ENCODE measurements around the gene PDZRN4.

The PDZRN4 gene

GRCh38 chr12:41407232-41407799, 219.2 kb downstream of the PDZRN4 start:
- H3K4me3 ChIP-seq (ENCODE audit: low read depth, low read length), result no peak overlapping the region
- no peak overlapping the region for H2BK12ac ChIP-seq (ENCODE audit: low read length)
- H3K23ac ChIP-seq (ENCODE audit: low read length), result no peak overlapping the region
- H2BK120ac ChIP-seq (ENCODE audit: insufficient read depth, low read length, poor library complexity), result no peak overlapping the region
- no peak overlapping the region for H4K91ac ChIP-seq (ENCODE audit: low read depth, low read length)
- H3K4ac ChIP-seq (ENCODE audit: low read depth, low read length), result no peak overlapping the region
- no peaks in the 10 kb centered on the region for H3K79me1 ChIP-seq (ENCODE audit: low read length)
- no peaks in the 10 kb centered on the region for H3K27me3 ChIP-seq (ENCODE audit: insufficient read depth, low read length)
- H2AK5ac ChIP-seq (ENCODE audit: low read length), result no peak overlapping the region
- no peak overlapping the region for H3K4me2 ChIP-seq (ENCODE audit: low read length)
- H3K9ac ChIP-seq (ENCODE audit: low read length), result no peak overlapping the region
- no peaks in the 10 kb centered on the region for H3K79me2 ChIP-seq (ENCODE audit: control insufficient read depth, insufficient read depth, low read length, poor library complexity)
- H2AFZ ChIP-seq (ENCODE audit: insufficient read depth, low read length, poor library complexity), result no peak overlapping the region
- H3K9me3 ChIP-seq (ENCODE audit: insufficient read depth, low read depth, low read length), result no peaks in the 10 kb centered on the region
- H3K14ac ChIP-seq (ENCODE audit: low read length), result no peak overlapping the region
- H3K27ac ChIP-seq (ENCODE audit: low read depth, low read length), result no peak overlapping the region
- H3K4me1 ChIP-seq (ENCODE audit: control insufficient read depth in 1 of 2, insufficient read depth in 2 of 2, low read length in 2 of 2), result no peaks in the 10 kb centered on the region
- WGBS (ENCODE audit: extremely low coverage, insufficient coverage, insufficient read length), result no CpG with 5 or more reads among the region's 3 CpGs
- H4K12ac ChIP-seq (ENCODE audit: low read depth, low read length), result no peak overlapping the region
- no peak overlapping the region for H3K18ac ChIP-seq (ENCODE audit: low read length)
- no peak overlapping the region for H4K8ac ChIP-seq (ENCODE audit: low read depth, low read length)
- no peak overlapping the region for H2BK5ac ChIP-seq (ENCODE audit: low read depth, low read length, poor library complexity)
- H3K36me3 ChIP-seq (ENCODE audit: control insufficient read depth in 1 of 2, insufficient read depth in 2 of 2, low read length in 2 of 2), result no peaks in the 10 kb centered on the region
- no peak for DNase-seq

- H3K4ac ChIP-seq (ENCODE audit: low read depth, low read length), result no peak overlapping the region
- no peaks in the 10 kb centered on the region for H3K27me3 ChIP-seq (ENCODE audit: insufficient read depth, low read length)
- no peak for DNase-seq
- no peak overlapping the region for H3K18ac ChIP-seq (ENCODE audit: low read length)
- H3K4me1 ChIP-seq (ENCODE audit: control insufficient read depth in 1 of 2, insufficient read depth in 2 of 2, low read length in 2 of 2), result no peaks in the 10 kb centered on the region
- no peaks in the 10 kb centered on the region for H3K9me3 ChIP-seq (ENCODE audit: insufficient read depth, low read depth, low read length)
- H3K79me2 ChIP-seq (ENCODE audit: control insufficient read depth, insufficient read depth, low read length, poor library complexity), result no peaks in the 10 kb centered on the region
- no peak overlapping the region for H3K9ac ChIP-seq (ENCODE audit: low read length)
- H2AK5ac ChIP-seq (ENCODE audit: low read length), result no peak overlapping the region
- no peak overlapping the region for H4K91ac ChIP-seq (ENCODE audit: low read depth, low read length)
- H4K8ac ChIP-seq (ENCODE audit: low read depth, low read length), result no peak overlapping the region
- H3K4me3 ChIP-seq (ENCODE audit: low read depth, low read length), result no peak overlapping the region
- H4K12ac ChIP-seq (ENCODE audit: low read depth, low read length), result no peak overlapping the region
- no peak overlapping the region for H2AFZ ChIP-seq (ENCODE audit: insufficient read depth, low read length, poor library complexity)
- H3K14ac ChIP-seq (ENCODE audit: low read length), result no peak overlapping the region
- no peak overlapping the region for H3K23ac ChIP-seq (ENCODE audit: low read length)
- H2BK12ac ChIP-seq (ENCODE audit: low read length), result no peak overlapping the region
- WGBS (ENCODE audit: extremely low coverage, insufficient coverage, insufficient read length), result no CpG with 5 or more reads among the region's 2 CpGs
- H3K4me2 ChIP-seq (ENCODE audit: low read length), result no peak overlapping the region
- H2BK120ac ChIP-seq (ENCODE audit: insufficient read depth, low read length, poor library complexity), result no peak overlapping the region
- H2BK5ac ChIP-seq (ENCODE audit: low read depth, low read length, poor library complexity), result no peak overlapping the region
- H3K27ac ChIP-seq (ENCODE audit: low read depth, low read length), result no peak overlapping the region
- H3K79me1 ChIP-seq (ENCODE audit: low read length), result no peaks in the 10 kb centered on the region
- no peaks in the 10 kb centered on the region for H3K36me3 ChIP-seq (ENCODE audit: control insufficient read depth in 1 of 2, insufficient read depth in 2 of 2, low read length in 2 of 2)
Measured at GRCh38 chr12:41409628-41410027, 221.5 kb downstream of the PDZRN4 start.

GRCh38 chr12:41418586-41418985, 230.5 kb downstream of the PDZRN4 start:
- H4K91ac ChIP-seq (ENCODE audit: low read depth, low read length), result no peak overlapping the region
- no peak overlapping the region for H2BK5ac ChIP-seq (ENCODE audit: low read depth, low read length, poor library complexity)
- H3K4me3 ChIP-seq (ENCODE audit: low read depth, low read length), result no peak overlapping the region
- no peak overlapping the region for H3K9ac ChIP-seq (ENCODE audit: low read length)
- WGBS (ENCODE audit: extremely low coverage, insufficient coverage, insufficient read length), result no CpG with 5 or more reads among the region's 3 CpGs
- no peak overlapping the region for H2BK120ac ChIP-seq (ENCODE audit: insufficient read depth, low read length, poor library complexity)
- no peak overlapping the region for H3K4me2 ChIP-seq (ENCODE audit: low read length)
- H4K8ac ChIP-seq (ENCODE audit: low read depth, low read length), result no peak overlapping the region
- H2BK12ac ChIP-seq (ENCODE audit: low read length), result no peak overlapping the region
- H3K18ac ChIP-seq (ENCODE audit: low read length), result no peak overlapping the region
- no peak for DNase-seq
- H4K12ac ChIP-seq (ENCODE audit: low read depth, low read length), result no peak overlapping the region
- H3K27ac ChIP-seq (ENCODE audit: low read depth, low read length), result no peak overlapping the region
- H3K36me3 ChIP-seq (ENCODE audit: control insufficient read depth in 1 of 2, insufficient read depth in 2 of 2, low read length in 2 of 2), result no peaks in the 10 kb centered on the region
- H3K23ac ChIP-seq (ENCODE audit: low read length), result no peak overlapping the region
- no peak overlapping the region for H2AFZ ChIP-seq (ENCODE audit: insufficient read depth, low read length, poor library complexity)
- H3K79me1 ChIP-seq (ENCODE audit: low read length), result no peaks in the 10 kb centered on the region
- no peak overlapping the region for H2AK5ac ChIP-seq (ENCODE audit: low read length)
- no peaks in the 10 kb centered on the region for H3K4me1 ChIP-seq (ENCODE audit: control insufficient read depth in 1 of 2, insufficient read depth in 2 of 2, low read length in 2 of 2)
- no peaks in the 10 kb centered on the region for H3K9me3 ChIP-seq (ENCODE audit: insufficient read depth, low read depth, low read length)
- H3K14ac ChIP-seq (ENCODE audit: low read length), result no peak overlapping the region
- no peak overlapping the region for H3K4ac ChIP-seq (ENCODE audit: low read depth, low read length)
- no peaks in the 10 kb centered on the region for H3K79me2 ChIP-seq (ENCODE audit: control insufficient read depth, insufficient read depth, low read length, poor library complexity)
- H3K27me3 ChIP-seq (ENCODE audit: insufficient read depth, low read length), result no peaks in the 10 kb centered on the region

GRCh38 chr12:41419131-41419893, 231.2 kb downstream of the PDZRN4 start:
- Histone ChIP-seq H2AFZ (ENCODE audit: insufficient read depth, low read length, poor library complexity) (no peak overlapping the region), H2BK12ac (ENCODE audit: low read length) (no peak overlapping the region), H3K36me3 (ENCODE audit: control insufficient read depth in 1 of 2, insufficient read depth in 2 of 2, low read length in 2 of 2) (no peaks in the 10 kb centered on the region), H3K18ac (ENCODE audit: low read length) (no peak overlapping the region), H2BK5ac (ENCODE audit: low read depth, low read length, poor library complexity) (no peak overlapping the region), H3K9ac (ENCODE audit: low read length) (no peak overlapping the region), H3K4ac (ENCODE audit: low read depth, low read length) (no peak overlapping the region), H4K91ac (ENCODE audit: low read depth, low read length) (no peak overlapping the region), H3K4me3 (ENCODE audit: low read depth, low read length) (no peak overlapping the region), H3K9me3 (ENCODE audit: insufficient read depth, low read depth, low read length) (no peaks in the 10 kb centered on the region), H4K8ac (ENCODE audit: low read depth, low read length) (no peak overlapping the region), H4K12ac (ENCODE audit: low read depth, low read length) (no peak overlapping the region), H3K27ac (ENCODE audit: low read depth, low read length) (no peak overlapping the region), H3K14ac (ENCODE audit: low read length) (no peak overlapping the region), H2BK120ac (ENCODE audit: insufficient read depth, low read length, poor library complexity) (no peak overlapping the region), H3K4me2 (ENCODE audit: low read length) (no peak overlapping the region), H3K79me2 (ENCODE audit: control insufficient read depth, insufficient read depth, low read length, poor library complexity) (no peaks in the 10 kb centered on the region), H3K23ac (ENCODE audit: low read length) (no peak overlapping the region), H2AK5ac (ENCODE audit: low read length) (no peak overlapping the region), H3K4me1 (ENCODE audit: control insufficient read depth in 1 of 2, insufficient read depth in 2 of 2, low read length in 2 of 2) (no peaks in the 10 kb centered on the region), H3K27me3 (ENCODE audit: insufficient read depth, low read length) (no peaks in the 10 kb centered on the region), H3K79me1 (ENCODE audit: low read length) (no peaks in the 10 kb centered on the region)
- DNase-seq, result no peak
- WGBS (ENCODE audit: extremely low coverage, insufficient coverage, insufficient read length), result no CpG with 5 or more reads among the region's 4 CpGs

Data from trophoblast cell (in vitro differentiated cells and primary cell).